Stimulated activated effector memory CD8-positive, alpha-beta T cell treated with anti-CD3 and anti-CD28 coated beads, Interleukin-12 subunit alpha, Interleukin-12 subunit beta, amount 100 ng/mL, for 72 hours (primary cell): Measurements from ENCODE around the gene MIDN.

Experiments used
- ATAC-seq: fragments of 150-1000 bp; cut with Tn5 transposase; 2 replicates; pipeline ENCODE4 v1.10.0; 2021
- DNase-seq, 2 donors: peaks; one replicate each; pipeline ENCODE4 v3.0.0; 2021 to 2022; ENCODE audit warnings: low spot score in 2 of 2
- H3K27ac Mint-ChIP-seq: one replicate; pipeline ENCODE4 v1.8.0; 2022; ENCODE audit warnings: mild to moderate bottlenecking, mixed read lengths
- H3K36me3 Mint-ChIP-seq: one replicate; pipeline ENCODE4 v1.8.0; 2022; ENCODE audit warnings: mild to moderate bottlenecking, mixed read lengths
- H3K4me1 Mint-ChIP-seq: one replicate; pipeline ENCODE4 v1.8.0; 2022; ENCODE audit warnings: mixed read lengths
- H3K4me3 Mint-ChIP-seq: one replicate; pipeline ENCODE4 v1.8.0; 2022; ENCODE audit warnings: mild to moderate bottlenecking, mixed read lengths
- H3K9me3 Mint-ChIP-seq: one replicate; pipeline ENCODE4 v1.8.0; 2022; ENCODE audit warnings: mixed read lengths

Gene MIDN

GRCh38 chr19:1272423-1273262, 24.3 kb downstream of the MIDN start:
- Mint-ChIP-seq H3K36me3 (peaks cover 100% of the 10 kb centered on the region), H3K9me3 (no peaks in the 10 kb centered on the region), H3K27ac (peak overlapping the region; percentile 81), H3K4me3 (peak overlapping the region; percentile 89), H3K4me1 (peaks cover 66% of the 10 kb centered on the region)
- ATAC-seq = no peak
- DNase-seq = no peak

GRCh38 chr19:1273263-1274041, 25.1 kb downstream of the MIDN start:
- peaks cover 100% of the 10 kb centered on the region for H3K36me3 Mint-ChIP-seq
- H3K4me3 Mint-ChIP-seq = peak overlapping the region; percentile 89
- H3K27ac Mint-ChIP-seq = peak overlapping the region; percentile 92
- ATAC-seq = no peak
- no peaks in the 10 kb centered on the region for H3K9me3 Mint-ChIP-seq
- DNase-seq = no peak
- H3K4me1 Mint-ChIP-seq = peaks cover 58% of the 10 kb centered on the region

GRCh38 chr19:1274081-1274851, 25.9 kb downstream of the MIDN start:
- H3K4me1 Mint-ChIP-seq = peaks cover 52% of the 10 kb centered on the region
- ATAC-seq (no peak), DNase-seq (no peak)
- H3K9me3 Mint-ChIP-seq = no peaks in the 10 kb centered on the region
- peak overlapping the region; percentile 92 for H3K27ac Mint-ChIP-seq
- H3K4me3 Mint-ChIP-seq = peak overlapping the region; percentile 89
- peaks cover 100% of the 10 kb centered on the region for H3K36me3 Mint-ChIP-seq

GRCh38 chr19:1274852-1275259, 26.5 kb downstream of the MIDN start:
- no peaks in the 10 kb centered on the region for H3K9me3 Mint-ChIP-seq
- peaks cover 56% of the 10 kb centered on the region for H3K4me1 Mint-ChIP-seq
- peaks cover 100% of the 10 kb centered on the region for H3K36me3 Mint-ChIP-seq
- ATAC-seq = no peak
- H3K27ac Mint-ChIP-seq = peak overlapping the region; percentile 92
- peak overlapping the region; percentile 89 for H3K4me3 Mint-ChIP-seq
- no peak for DNase-seq

GRCh38 chr19:1275260-1275975, 27.0 kb downstream of the MIDN start, which contains the start of gene FAM174C:
Gene FAM174C (plus strand): TSS chr19:1275530. CDS start chr19:1275550, 20 bp downstream.
- Mint-ChIP-seq H3K4me1 (peaks cover 56% of the 10 kb centered on the region), H3K9me3 (no peaks in the 10 kb centered on the region), H3K27ac (peak within 1 kb of the TSS; percentile 92), H3K4me3 (peak within 1 kb of the TSS; percentile 89), H3K36me3 (peaks cover 95% of the 10 kb centered on the region)
- ATAC-seq = peak; percentile 91
- peak; percentile 88 to 97 for DNase-seq

- Mint-ChIP-seq H3K4me3 (peak overlapping the region; percentile 89), H3K27ac (peak overlapping the region; percentile 92), H3K4me1 (peaks cover 50% of the 10 kb centered on the region), H3K36me3 (peaks cover 88% of the 10 kb centered on the region), H3K9me3 (no peaks in the 10 kb centered on the region)
- no peak for DNase-seq
- ATAC-seq = no peak
These were observed 27.7 kb downstream of the MIDN start for GRCh38 chr19:1275976-1276627.

GRCh38 chr19:1276628-1277022, 28.2 kb downstream of the MIDN start:
- ATAC-seq (no peak), DNase-seq (no peak)
- H3K27ac Mint-ChIP-seq = peak overlapping the region; percentile 92
- peak overlapping the region; percentile 89 for H3K4me3 Mint-ChIP-seq
- peaks cover 45% of the 10 kb centered on the region for H3K4me1 Mint-ChIP-seq
- no peaks in the 10 kb centered on the region for H3K9me3 Mint-ChIP-seq
- H3K36me3 Mint-ChIP-seq = peaks cover 85% of the 10 kb centered on the region

GRCh38 chr19:1277061-1277460, 28.7 kb downstream of the MIDN start:
- H3K36me3 Mint-ChIP-seq = peaks cover 84% of the 10 kb centered on the region
- ATAC-seq (no peak), DNase-seq (no peak)
- peak overlapping the region; percentile 92 for H3K27ac Mint-ChIP-seq
- H3K4me1 Mint-ChIP-seq = peaks cover 40% of the 10 kb centered on the region
- H3K9me3 Mint-ChIP-seq = no peaks in the 10 kb centered on the region
- H3K4me3 Mint-ChIP-seq = peak overlapping the region; percentile 89

GRCh38 chr19:1278074-1278473, 29.7 kb downstream of the MIDN start:
- DNase-seq (no peak), ATAC-seq (no peak)
- no peaks in the 10 kb centered on the region for H3K9me3 Mint-ChIP-seq
- peaks cover 74% of the 10 kb centered on the region for H3K36me3 Mint-ChIP-seq
- H3K4me1 Mint-ChIP-seq = peaks cover 30% of the 10 kb centered on the region
- H3K27ac Mint-ChIP-seq = peak overlapping the region; percentile 64
- peak overlapping the region; percentile 11 for H3K4me3 Mint-ChIP-seq

- no peak overlapping the region for H3K4me3 Mint-ChIP-seq
- no peak for ATAC-seq
- H3K4me1 Mint-ChIP-seq = peaks cover 21% of the 10 kb centered on the region
These were observed 30.6 kb downstream of the MIDN start for GRCh38 chr19:1278713-1279660.

GRCh38 chr19:1279782-1280341, 31.5 kb downstream of the MIDN start:
- ATAC-seq = peak; percentile 34
- Mint-ChIP-seq H3K4me1 (peaks cover 19% of the 10 kb centered on the region), H3K9me3 (no peaks in the 10 kb centered on the region), H3K27ac (peak overlapping the region; percentile 74), H3K4me3 (no peak overlapping the region), H3K36me3 (peaks cover 56% of the 10 kb centered on the region)
- DNase-seq = peak; percentile 80 to 91

More at GRCh38 chr19:1278713-1279660, 30.6 kb downstream of the MIDN start:
- DNase-seq = no peak
- H3K36me3 Mint-ChIP-seq = peaks cover 65% of the 10 kb centered on the region
- no peaks in the 10 kb centered on the region for H3K9me3 Mint-ChIP-seq
- H3K27ac Mint-ChIP-seq = no peak overlapping the region

- H3K4me3 Mint-ChIP-seq = no peak overlapping the region
- no peaks in the 10 kb centered on the region for H3K9me3 Mint-ChIP-seq
- peaks cover 46% of the 10 kb centered on the region for H3K36me3 Mint-ChIP-seq
- no peak for DNase-seq
- peak overlapping the region; percentile 63 for H3K27ac Mint-ChIP-seq
- ATAC-seq = no peak
- H3K4me1 Mint-ChIP-seq = peaks cover 19% of the 10 kb centered on the region
These were observed 32.5 kb downstream of the MIDN start for GRCh38 chr19:1280636-1281568.
